ENCODE results near the gene GIGYF2.

Gene GIGYF2

DNA sequence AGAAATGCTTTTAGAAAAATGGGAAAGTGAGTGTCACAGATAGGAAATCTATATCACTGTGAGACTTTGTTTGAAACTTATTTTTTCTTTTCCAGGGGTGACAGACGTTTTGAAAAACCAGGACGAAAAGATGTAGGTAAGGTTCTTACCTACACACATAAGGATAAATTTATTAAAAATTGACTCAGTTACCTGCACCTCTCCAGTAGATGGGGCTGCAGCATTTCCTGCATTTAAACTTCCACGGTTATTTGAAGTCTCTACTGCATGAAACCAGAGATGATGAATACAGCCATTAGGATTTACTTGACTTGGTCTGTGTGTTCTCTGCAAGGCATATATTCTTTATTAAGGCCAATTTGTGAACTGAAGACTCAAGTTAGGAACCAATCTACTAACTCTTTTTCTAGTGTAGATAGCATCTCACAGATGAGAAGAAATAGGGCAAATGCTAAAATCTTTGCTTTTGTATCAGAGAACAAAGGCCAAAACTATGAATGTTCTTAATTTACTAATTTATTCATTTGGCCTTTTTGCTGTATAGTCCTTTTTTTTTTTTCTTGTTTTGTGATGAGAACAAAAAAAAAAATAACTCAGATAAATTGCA is 64.3 kb downstream of the GIGYF2 start:
- peak; percentile 23 to 25 for DNase-seq

DNA sequence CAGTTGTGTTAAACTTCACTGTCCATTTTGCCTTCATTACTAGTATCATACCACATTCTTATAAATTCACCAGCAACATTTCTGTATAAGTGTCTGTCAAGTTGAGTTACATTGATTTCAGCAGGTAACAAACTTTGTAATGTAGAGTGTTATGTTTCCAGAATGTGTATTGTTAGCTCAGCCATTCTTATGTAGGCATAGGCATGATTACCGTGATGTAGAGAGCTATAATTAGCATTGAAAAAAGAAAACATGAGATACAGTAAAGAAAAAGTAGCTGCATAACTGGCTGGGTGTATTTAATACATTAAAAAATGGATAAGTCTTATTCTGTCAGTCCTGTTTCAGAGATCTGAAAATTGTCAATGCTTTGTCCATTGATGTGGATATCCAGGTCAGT is 70.7 kb downstream of the GIGYF2 start:
- no peak for DNase-seq

DNA sequence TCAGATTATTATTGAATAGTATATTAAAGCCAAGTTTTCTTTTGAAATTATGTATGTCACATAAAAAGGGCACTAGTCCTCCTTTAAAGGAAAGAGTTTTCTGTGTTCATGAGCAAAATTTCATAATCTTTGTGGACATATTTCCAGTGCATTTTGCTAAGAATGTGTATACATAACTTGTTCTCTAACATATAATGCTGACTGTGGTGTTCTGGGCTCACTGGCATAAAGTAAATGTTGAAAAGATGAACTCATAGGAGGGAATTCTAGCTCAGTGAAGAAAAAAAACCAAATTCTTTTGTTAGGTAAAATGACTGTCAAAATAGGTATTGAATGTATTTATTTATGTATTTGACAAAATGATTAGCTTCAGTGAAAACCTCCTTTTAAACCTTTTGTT is 73.1 kb downstream of the GIGYF2 start:
- no peak for DNase-seq

DNA sequence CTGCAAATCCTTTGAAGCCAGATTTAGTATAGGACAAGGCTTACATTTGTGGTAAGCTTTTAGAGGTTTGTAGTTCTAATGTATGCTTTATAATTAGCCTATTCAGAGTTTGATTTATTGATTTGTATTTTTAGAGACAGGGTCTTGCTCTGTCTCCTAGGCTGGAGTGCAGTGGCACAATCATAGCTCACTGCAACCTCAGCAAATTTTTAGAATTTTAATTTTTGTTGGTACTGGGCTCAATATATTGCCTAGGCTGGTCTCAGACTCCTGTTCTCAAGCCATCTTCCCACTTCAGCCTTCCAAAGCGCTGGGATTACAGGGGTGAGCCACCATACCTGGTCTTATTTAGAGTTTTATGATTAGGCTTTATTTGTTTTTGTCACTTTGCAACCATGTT is 74.7 kb downstream of the GIGYF2 start:
- DNase-seq: no peak

DNA sequence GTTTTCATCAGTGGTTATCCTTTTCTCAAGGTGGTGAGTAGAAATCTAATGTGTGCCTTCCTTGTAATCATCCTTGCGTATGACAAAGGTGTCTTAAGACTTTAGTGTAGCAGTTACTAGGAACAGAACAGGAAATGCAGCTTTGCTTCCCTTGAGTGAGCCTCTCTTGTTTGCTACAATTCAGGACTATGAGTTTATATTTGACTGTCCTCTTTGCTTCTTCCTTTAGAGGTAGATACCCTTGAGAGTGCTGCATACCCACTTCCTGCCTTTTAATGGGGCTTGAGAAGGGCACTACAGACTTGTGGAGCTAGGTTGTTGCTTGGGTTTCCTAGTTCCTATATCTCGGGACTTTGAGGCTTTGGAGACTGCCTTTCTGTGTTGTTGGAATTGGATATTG is 75.4 kb downstream of the GIGYF2 start:
- DNase-seq: no peak

DNA sequence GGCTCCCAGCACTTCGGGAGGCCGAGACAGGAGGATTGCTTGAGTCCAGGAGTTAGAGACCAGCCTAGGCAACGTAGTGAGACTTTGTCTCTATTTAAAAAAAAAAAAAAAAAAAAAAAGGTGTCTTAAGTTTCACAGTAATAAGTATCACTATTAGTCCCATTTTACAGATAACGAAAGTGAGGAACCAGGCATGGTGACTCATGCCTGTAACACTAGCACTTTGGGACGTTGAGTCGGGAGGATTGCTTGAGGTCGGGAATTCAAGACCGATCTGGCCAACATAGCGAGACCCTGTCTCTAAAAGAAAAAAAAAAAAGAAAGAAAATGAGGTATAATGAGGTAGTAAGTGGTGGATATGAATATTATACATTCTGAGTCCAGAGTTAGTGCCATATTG is 76.7 kb downstream of the GIGYF2 start:
- DNase-seq: no peak

DNA sequence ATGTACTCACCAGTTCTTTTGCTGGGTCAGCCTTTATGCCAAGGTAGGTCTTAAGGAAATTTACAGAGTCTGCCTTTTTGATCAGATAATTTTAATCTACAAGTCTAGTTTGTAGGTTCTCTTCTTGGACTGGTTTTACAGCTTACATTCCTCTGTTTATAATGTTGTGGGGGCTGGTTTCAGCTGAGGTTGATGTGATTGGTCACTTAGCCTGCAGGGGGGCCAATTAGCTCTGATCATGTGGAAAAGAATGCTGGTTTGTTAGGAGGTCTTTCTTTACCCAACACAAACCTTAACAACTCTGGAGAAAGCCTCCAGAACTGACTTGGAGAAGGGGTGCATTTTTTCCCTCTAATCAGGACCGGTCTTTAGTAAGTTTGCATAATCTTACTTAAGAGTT is 79.3 kb downstream of the GIGYF2 start, which contains the start of gene KCNJ13:
TSS of gene KCNJ13 (minus strand) at position 131 of the 400 bp plus-strand sequence. CDS start 5,203 bp downstream, outside the sequence.
- no peak for DNase-seq

DNA sequence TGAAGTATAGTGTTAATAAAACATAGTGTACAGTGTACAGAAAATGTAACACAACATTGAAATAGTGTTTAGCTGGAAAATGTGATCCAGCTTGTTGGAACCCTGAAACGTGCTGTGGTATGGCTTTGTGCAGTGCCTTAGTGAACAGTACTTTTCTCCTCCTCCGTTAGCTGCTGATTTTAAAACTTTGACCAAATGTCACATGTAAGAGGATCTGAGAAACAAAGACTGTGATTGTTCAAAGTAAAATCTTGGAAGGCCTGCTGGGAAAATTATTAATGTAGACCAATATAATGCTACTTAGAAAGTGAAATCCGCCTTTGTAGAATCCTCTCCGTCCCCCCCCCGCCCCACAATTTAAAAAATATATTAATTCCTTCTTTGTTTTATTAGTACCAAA is 80.1 kb downstream of the GIGYF2 start:
- no peak for DNase-seq

DNA sequence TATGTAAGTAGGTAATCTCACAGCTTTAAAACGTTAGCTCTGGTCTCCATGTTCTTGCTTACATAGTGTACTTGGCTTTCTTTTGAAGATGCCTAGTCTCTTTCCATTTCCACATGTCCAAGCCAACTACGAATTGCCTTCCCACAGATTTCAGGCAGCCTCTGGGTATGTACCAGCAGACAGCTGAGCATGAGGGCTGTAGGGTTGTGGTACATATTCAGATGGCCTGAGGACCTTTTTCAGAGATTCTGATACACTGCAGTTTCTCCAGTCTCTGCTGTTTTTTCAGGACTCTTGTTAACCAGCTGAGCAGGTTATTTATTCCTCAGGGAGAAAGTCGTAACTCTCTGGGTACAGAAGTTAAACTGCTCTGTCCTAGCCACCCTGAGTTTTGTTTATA is 82.3 kb downstream of the GIGYF2 start:
- no peak for DNase-seq

DNA sequence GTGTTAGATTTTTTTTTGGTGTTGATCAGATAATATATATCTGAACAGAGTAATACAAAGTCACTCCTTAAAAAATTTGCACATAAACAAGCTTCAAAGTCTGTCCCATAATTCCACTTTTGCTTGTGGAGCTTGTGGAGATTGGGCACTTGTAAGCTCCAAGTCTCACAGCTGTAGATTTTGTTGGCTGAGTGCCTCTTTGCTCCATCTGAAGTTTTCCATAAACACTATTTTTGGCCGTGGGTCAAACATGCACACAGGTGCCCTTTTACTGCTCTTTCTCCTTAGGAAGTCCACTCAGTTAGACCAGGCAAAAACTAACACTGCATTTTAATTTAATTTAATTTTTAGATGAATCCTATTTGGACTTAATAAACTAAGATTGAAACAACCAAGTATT is 82.8 kb downstream of the GIGYF2 start:
- no peak for DNase-seq

DNA sequence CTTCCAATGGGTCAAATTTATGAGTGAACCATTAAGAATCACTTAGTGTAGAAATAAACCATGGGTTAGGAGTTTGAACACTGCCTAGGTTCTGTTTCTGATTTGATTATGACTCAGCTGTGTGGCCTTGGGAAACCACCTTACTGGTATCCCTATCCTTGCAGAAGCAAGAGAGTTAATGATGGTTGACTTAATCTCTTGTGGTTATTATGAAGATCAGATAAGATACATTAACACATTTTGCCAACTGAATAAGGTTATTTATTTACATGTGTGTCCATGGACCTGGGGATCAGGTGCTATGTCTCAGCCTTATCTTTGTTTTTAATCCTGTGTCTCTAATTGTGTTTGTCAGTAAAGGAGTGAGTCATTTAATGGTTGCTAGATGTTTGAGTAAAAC is 84.6 kb downstream of the GIGYF2 start:
- DNase-seq: peak in 1 of 2 experiments; percentile 14

DNA sequence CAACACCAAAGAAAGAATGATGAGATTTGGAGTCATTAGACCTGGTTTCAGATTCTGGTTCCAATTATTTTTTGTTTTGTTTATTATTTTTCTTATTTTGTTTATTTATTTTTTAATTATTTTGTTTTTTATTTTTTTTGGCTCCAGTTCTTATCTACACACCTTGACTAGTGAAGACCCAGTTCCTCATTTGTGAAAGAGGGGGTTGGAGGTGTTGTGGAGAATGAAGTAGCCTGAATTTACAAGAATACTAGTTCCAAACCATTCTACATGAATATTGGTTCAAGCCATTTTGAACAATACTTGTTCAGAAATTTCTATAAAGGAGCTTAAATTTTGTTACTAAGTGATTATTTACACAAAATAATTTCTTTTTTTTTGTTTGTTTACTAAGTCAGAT is 86.1 kb downstream of the GIGYF2 start:
- no peak for DNase-seq

DNA sequence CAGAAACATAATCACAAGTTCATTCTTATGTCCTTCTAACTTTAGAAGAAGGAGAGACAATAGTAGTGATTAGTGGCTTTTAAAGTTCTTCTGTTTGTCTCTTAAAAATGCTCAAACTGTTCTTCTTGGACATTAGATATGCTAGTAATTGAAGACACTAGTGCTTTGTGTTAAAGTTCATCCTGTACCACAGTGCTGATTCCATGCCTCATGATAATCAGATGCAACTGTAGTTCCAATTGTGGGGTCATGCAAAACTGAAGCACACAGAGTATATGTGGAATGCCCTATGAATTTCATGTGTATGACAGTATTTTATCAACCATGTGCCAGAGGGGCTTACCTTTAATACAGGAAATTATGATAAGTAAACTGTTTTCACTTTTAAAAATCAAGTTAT is 90.7 kb downstream of the GIGYF2 start:
- no peak for DNase-seq

DNA sequence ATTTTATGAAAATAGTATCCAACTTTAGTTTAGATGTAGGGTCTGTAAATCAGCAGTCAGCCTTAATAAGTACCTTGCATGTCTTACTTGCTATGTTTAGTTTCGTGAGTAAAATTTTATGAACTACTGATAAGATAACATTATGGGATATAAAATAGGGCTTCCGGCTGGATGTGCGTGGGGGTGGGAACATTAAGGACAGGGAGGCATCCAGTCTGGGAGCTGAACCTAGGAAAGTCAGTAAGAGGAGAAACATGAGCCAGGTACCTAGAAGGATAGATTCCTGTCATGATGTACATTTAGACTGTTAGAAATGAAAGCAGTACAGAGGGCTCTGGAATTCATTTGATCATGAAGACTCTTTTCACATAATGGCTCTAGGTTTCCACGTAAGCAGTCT is 92.0 kb downstream of the GIGYF2 start:
- DNase-seq: no peak

DNA sequence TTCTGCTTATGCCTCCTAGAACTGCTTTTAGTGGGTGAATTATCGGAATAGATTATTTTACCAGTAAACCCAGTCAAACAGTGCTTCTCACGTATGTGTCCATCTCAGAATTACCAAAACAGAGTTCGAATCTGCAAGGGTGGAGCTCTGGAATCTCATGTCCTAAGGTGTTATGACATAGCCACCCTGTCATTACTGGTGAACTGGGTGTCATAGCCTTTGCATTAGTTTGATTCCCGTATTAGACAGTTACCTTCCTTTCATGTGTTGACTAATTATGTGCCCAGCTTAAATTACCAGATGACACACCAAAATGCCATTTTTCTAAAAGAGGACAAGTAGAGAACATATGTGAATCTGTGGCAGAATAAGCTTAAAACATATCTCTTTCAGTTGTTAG is 94.4 kb downstream of the GIGYF2 start:
- DNase-seq: no peak

DNA sequence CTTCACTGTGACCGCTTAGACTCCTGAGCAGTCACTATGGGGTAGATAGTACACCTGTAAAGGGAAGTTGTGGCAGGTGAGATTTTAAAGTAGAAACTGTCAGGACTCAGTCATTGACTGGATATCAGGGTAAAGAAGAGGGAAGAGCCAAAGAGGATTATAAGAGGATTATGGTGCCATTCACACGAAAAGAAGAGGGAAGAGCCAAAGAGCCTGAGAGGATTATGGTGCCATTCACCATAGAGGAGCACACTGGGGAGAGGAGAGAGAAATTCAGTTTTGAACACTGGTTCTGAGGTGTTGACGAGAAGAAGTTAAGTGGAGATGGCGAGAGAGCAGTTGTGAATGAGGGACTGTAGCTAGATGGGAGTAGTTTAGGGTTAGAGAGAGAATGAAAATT is 96.1 kb downstream of the GIGYF2 start:
- no peak for DNase-seq

DNA sequence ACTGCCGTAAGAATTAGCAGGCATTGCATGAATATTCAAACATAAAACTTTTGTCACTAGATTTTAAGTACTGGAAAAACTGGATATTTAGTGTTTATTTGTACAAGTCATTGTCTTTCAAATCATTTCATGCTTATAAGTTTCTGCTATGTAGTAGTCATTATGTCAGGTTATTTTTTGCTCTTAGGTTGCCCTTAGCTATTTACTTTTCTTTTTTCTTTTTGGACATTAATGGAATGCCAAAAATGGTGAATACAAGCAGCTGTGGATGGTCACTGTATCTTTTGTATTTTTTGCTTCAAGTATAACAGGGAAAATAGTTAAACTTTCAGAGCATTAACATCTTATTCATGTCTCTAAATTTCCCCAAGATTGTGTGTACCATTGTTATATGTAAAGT is 97.8 kb downstream of the GIGYF2 start:
- DNase-seq: no peak

DNA sequence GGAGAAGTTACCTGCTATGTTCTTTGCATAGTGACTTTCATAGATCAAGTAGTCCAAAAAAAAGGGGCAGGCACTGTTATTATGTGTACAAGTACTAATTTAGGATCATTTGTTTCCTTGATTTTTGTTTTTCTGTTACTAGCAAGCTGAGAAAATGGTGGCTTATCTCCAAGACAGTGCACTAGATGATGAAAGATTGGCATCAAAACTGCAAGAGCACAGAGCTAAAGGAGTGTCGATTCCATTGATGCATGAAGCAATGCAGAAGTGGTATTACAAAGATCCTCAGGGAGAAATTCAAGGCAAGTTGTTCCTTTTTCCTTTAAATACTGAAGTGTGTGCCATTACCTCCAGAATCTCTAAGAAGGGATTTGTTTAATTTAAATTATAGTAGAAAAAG is 98.8 kb downstream of the GIGYF2 start:
- DNase-seq: no peak

DNA sequence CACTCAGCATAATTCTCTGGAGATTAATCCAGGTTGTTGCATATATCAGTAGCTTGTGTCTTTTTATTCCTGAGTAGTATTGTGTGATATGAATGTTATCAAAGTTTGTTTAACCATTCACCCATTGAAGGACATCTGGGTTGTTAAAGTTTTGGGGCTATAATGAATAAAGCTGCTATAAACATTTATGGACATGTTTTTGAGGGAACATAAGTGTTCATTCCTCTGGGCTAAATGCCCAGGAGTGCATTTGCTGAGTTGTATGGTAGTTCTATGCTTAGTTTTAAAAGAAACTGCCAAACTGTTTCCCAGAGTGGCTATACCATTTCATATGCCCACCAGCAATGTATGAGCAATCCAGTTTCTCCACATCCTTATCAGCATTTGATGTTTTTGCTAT is 101.1 kb downstream of the GIGYF2 start:
- no peak for DNase-seq

DNA sequence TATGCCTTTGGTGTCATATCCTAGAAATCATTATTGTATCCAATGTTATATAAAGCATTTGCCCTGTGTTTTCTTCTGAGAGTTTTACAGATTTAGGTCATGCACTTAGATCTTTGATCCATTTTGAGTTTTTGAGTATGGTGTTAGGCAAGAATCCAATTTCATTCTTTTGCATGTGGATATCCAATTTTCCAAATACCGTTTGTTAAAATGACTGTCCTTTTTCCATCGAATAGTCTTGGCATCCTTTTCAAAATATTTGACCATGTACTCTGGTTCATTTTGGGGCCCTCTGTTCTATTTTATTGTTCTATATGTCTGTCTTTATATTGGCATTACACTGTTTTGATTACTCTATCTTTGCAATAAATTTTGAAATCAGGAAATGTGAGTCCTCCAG is 103.0 kb downstream of the GIGYF2 start:
- DNase-seq: no peak

DNA sequence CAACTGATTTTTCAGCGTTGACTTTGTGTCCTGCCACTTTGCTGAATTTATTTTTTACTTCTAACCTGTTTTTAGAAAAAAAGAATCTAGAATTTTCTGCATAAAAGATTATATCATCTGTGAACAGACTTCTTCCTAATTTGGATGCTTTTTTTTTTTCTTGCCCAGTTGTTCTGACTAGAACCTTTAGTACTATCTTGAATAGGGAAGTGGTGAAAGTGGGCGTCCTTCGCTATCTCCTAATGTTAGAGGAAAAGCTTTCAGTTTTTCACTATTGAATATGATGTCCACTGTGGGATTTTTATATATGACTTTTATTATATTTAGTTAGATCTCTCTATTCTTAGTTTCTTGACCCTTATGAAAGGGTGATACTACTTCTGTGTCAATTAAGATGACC is 105.0 kb downstream of the GIGYF2 start:
- DNase-seq: no peak

DNA sequence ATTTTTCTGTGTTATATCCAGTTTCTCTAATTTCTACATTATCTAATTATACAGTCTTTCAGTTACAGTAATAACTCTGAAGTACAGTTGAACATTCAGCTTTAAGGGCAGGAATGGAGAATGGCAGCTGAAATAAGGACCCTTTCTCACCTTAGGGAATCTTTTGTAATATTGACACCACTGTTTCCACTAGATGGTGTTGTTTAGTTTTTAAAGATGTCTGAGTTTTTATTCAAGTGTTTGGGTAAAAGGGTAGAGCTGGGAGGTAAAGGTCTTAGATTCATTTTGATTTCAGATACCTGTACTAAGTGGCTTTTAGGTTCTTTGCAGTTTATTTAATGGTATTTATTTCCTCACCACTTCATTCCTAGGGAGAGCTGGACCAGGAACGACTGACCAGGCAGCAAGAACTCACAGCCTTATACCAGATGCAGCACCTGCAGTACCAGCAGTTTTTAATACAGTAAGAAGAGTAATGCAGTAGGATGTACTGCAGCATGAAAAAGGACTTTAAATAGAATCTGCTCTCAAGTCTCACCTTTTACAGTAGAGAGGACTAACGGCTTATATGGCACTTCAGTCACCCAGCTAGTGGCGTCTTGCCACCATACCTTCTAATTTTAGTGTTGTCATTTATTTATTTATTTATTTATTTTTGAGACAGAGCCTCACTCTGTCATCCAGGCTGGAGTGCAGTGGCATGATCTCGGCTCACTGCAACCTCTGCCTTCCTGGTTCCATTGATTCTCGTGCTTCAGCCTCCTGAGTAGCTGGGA is 112.4 kb downstream of the GIGYF2 start:
- no peak for DNase-seq

DNA sequence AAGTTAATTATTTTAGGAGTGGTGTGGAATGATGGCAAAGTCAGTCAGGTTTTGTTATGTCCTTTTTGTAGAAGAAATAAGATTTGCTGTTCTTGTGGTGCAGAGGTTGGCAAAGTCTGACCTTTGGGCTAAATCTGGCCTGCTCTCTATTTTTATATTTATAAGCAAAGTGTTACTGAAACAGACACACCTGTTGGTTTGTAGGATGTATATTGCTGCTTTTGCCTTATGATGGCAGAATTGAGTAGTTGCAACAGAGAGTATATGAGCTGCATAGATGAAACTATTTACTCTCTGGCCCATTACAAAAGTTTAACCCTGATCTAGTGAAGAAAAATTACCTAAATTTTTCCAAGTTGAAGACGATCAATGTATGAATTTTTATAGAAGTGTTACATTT is 113.3 kb downstream of the GIGYF2 start:
- DNase-seq: no peak

DNA sequence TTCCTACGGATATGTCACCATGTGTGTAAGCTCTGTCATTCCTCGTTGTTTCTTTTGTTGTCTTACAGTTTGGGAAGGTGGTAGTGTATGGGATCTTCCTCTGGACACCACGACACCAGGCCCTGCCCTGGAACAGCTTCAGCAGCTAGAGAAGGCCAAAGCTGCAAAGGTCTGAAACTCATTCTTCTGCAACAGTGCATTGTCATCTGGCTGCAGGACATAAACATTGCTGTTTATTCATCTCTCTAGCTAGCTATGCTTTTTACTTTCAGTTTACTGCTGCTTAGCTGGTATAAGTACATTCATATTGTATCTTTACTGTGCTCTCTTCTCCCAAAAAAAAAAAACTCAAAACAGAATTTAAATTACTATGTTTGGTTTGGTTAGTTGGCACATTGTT is 118.4 kb downstream of the GIGYF2 start:
- no peak for DNase-seq

DNA sequence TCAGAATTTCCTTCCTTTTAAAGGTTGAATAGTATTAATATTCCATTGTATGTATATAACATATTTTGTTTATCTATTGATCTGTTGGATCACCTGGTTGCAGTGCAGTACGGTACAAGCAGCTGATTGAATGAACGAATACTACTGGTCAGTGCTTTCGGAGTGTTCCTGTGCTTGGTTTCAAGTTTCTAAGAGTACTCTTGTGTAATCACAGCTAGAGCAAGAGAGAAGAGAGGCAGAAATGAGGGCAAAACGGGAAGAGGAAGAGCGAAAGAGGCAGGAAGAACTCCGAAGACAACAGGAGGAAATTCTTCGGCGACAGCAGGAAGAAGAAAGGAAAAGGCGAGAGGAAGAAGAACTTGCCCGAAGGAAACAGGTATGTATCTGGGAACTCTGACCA is 119.5 kb downstream of the GIGYF2 start:
- DNase-seq: no peak
